H9 (cell line): ENCODE data around the gene MNX1. TPM values are rescaled to one million over a fixed set of nuclear protein-coding genes. Genes with fewer than 3 reads are reported as not detected.
A peak's percentile ranks its signal among the peaks of the same experiment; 100 is the strongest.

Experiments
- DNase-seq: peaks from one replicate; pipeline ENCODE4 v3.0.0-alpha.2; 2017
- H2AFZ ChIP-seq: one replicate; pipeline ENCODE4 v1.6.1; 2013; ENCODE audit warnings: mild to moderate bottlenecking, low read length, control low read depth, moderate library complexity
- H2AK5ac ChIP-seq: 2 replicates; pipeline ENCODE4 v1.6.1; 2013; ENCODE audit warnings: low read length, control low read depth, mixed read lengths; ENCODE audit not compliant: insufficient read length
- H2BK120ac ChIP-seq: one replicate; pipeline ENCODE4 v1.6.1; 2013; ENCODE audit warnings: low read depth, mild to moderate bottlenecking, low read length, control low read depth, inconsistent platforms; ENCODE audit not compliant: poor library complexity, severe bottlenecking
- H2BK12ac ChIP-seq: 2 replicates; pipeline ENCODE4 v1.6.1; 2013; ENCODE audit warnings: low read length, control low read depth, mixed read lengths, low read depth; ENCODE audit not compliant: insufficient read length
- H2BK15ac ChIP-seq: 2 replicates; pipeline ENCODE4 v1.6.1; 2013; ENCODE audit warnings: low read depth, low read length, control low read depth
- H2BK20ac ChIP-seq: one replicate; pipeline ENCODE4 v1.6.1; 2013; ENCODE audit warnings: low read depth, mild to moderate bottlenecking, low read length, control low read depth, inconsistent platforms; ENCODE audit not compliant: poor library complexity, severe bottlenecking
- H2BK5ac ChIP-seq: 2 replicates; pipeline ENCODE4 v1.6.1; 2013; ENCODE audit warnings: low read length, control low read depth, mixed read lengths; ENCODE audit not compliant: insufficient read length
- H3K14ac ChIP-seq: 2 replicates; pipeline ENCODE4 v1.6.1; 2013; ENCODE audit warnings: low read length, control low read depth; ENCODE audit not compliant: insufficient read depth
- H3K18ac ChIP-seq: 2 replicates; pipeline ENCODE4 v1.6.1; 2013; ENCODE audit warnings: low read depth, mild to moderate bottlenecking, mixed read lengths, low read length, control low read depth; ENCODE audit not compliant: insufficient read length
- H3K23ac ChIP-seq: 2 replicates; pipeline ENCODE4 v1.6.1; 2013; ENCODE audit warnings: low read length, control low read depth, mixed read lengths, low read depth; ENCODE audit not compliant: insufficient read length
- H3K23me2 ChIP-seq: 2 replicates; pipeline ENCODE4 v1.6.1; 2013; ENCODE audit warnings: low read depth, mild to moderate bottlenecking, mixed read lengths, low read length, control low read depth; ENCODE audit not compliant: insufficient read length, poor library complexity, severe bottlenecking
- H3K27ac ChIP-seq: 2 replicates; pipeline ENCODE4 v1.5.1; 2013; ENCODE audit warnings: low read length, control low read depth, mixed read lengths, low read depth; ENCODE audit not compliant: insufficient read length
- H3K27me3 ChIP-seq: 2 replicates; pipeline ENCODE4 v1.6.1; 2013; ENCODE audit warnings: low read length, control low read depth, inconsistent platforms; ENCODE audit not compliant: insufficient read depth
- H3K4ac ChIP-seq: 2 replicates; pipeline ENCODE4 v1.6.1; 2013; ENCODE audit warnings: low read depth, mild to moderate bottlenecking, control low read depth, inconsistent platforms, low read length, moderate library complexity
- H3K4me1 ChIP-seq: 2 replicates; pipeline ENCODE4 v1.6.1; 2013; ENCODE audit warnings: low read length, control low read depth, inconsistent platforms; ENCODE audit not compliant: insufficient read depth
- H3K4me2 ChIP-seq: 2 replicates; pipeline ENCODE4 v1.6.1; 2013; ENCODE audit warnings: low read length, control low read depth, mixed read lengths; ENCODE audit not compliant: insufficient read length, insufficient read depth
- H3K56ac ChIP-seq: 2 replicates; pipeline ENCODE4 v1.6.1; 2013; ENCODE audit warnings: low read depth, mild to moderate bottlenecking, mixed read lengths, low read length, control low read depth; ENCODE audit not compliant: insufficient read length
- H3K79me1 ChIP-seq: 2 replicates; pipeline ENCODE4 v1.6.1; 2013; ENCODE audit warnings: low read depth, mild to moderate bottlenecking, moderate library complexity, low read length, control low read depth, inconsistent platforms; ENCODE audit not compliant: insufficient read depth, poor library complexity, severe bottlenecking
- H3K79me2 ChIP-seq: 2 replicates; pipeline ENCODE4 v1.6.1; 2013; ENCODE audit warnings: low read length, control low read depth, inconsistent platforms; ENCODE audit not compliant: insufficient read depth
- H3K9ac ChIP-seq: 2 replicates; pipeline ENCODE4 v1.6.1; 2013; ENCODE audit warnings: low read length, control low read depth, mixed read lengths; ENCODE audit not compliant: insufficient read length; ENCODE audit errors: extremely low read depth
- H3K9me3 ChIP-seq: one replicate; pipeline ENCODE4 v1.6.1; 2013; ENCODE audit warnings: low read depth, low read length, inconsistent platforms; ENCODE audit not compliant: control insufficient read depth
- H3T11ph ChIP-seq: one replicate; pipeline ENCODE4 v1.6.1; 2013; ENCODE audit warnings: mild to moderate bottlenecking, low read length, control low read depth, inconsistent platforms
- H4K20me1 ChIP-seq: one replicate; pipeline ENCODE4 v1.6.1; 2013; ENCODE audit not compliant: control insufficient read depth, insufficient read length, insufficient read depth
- H4K5ac ChIP-seq: 2 replicates; pipeline ENCODE4 v1.6.1; 2013; ENCODE audit warnings: low read depth, mild to moderate bottlenecking, mixed read lengths, low read length, control low read depth; ENCODE audit not compliant: insufficient read length
- H4K8ac ChIP-seq: replicated peaks from 2 replicates; pipeline ENCODE4 v1.6.1; 2013; ENCODE audit warnings: low read length, control low read depth, mixed read lengths, low read depth; ENCODE audit not compliant: insufficient read length
- H4K91ac ChIP-seq: 2 replicates; pipeline ENCODE4 v1.6.1; 2013; ENCODE audit warnings: low read depth, mild to moderate bottlenecking, moderate library complexity, mixed read lengths, low read length, control low read depth; ENCODE audit not compliant: insufficient read length
- H3K27ac Mint-ChIP-seq, 3 experiments: 2 replicates in 2 of 3; 3 replicates in 1 of 3; pipeline ENCODE4 v1.8.0; 2020 to 2021; ENCODE audit warnings: mixed read lengths in 3 of 3, mild to moderate bottlenecking in 1 of 3, moderate library complexity in 1 of 3
- H3K27me3 Mint-ChIP-seq: 2 replicates; pipeline ENCODE4 v1.8.0; 2021; ENCODE audit warnings: low read depth, mild to moderate bottlenecking, moderate library complexity, mixed read lengths
- H3K36me3 Mint-ChIP-seq, 3 experiments: 2 replicates in 2 of 3; 3 replicates in 1 of 3; pipeline ENCODE4 v1.8.0; 2020 to 2021; ENCODE audit warnings: low read depth in 3 of 3, mixed read lengths in 3 of 3; ENCODE audit not compliant: insufficient read depth in 1 of 3
- H3K4me1 Mint-ChIP-seq, 2 experiments: 2 replicates each; pipeline ENCODE4 v1.8.0; 2020; ENCODE audit warnings: mixed read lengths in 2 of 2
- H3K4me3 Mint-ChIP-seq, 2 experiments: 2 replicates in 1 of 2; 3 replicates in 1 of 2; pipeline ENCODE4 v1.8.0; 2020 to 2021; ENCODE audit warnings: mild to moderate bottlenecking in 2 of 2, mixed read lengths in 2 of 2, moderate library complexity in 1 of 2
- H3K9me3 Mint-ChIP-seq, 2 experiments: 2 replicates in 1 of 2; 3 replicates in 1 of 2; pipeline ENCODE4 v1.8.0; 2020; ENCODE audit warnings: mild to moderate bottlenecking in 2 of 2, mixed read lengths in 2 of 2, moderate library complexity in 1 of 2
- CTCF ChIP-seq: fragments of 200-600 bp; sonication (generic); conservative IDR thresholded peaks from 3 replicates; pipeline ENCODE4 v1.8.0; 2021; ENCODE audit warnings: antibody characterized with exemption, mild to moderate bottlenecking
- WGBS: extraction: QIAGEN DNeasy Blood & Tissue Kit; methylation state at CpG from one replicate; pipeline ENCODE4 v1.1.7; 2013; ENCODE audit warnings: missing lambda C conversion rate, low lambda C conversion rate, mixed read lengths; ENCODE audit not compliant: insufficient read length; ENCODE audit errors: extremely low coverage; 5-methylcytosine and 5-hydroxymethylcytosine counted together
- total RNA-seq: library from RNA; stranded (reverse); gene quantifications from 2 replicates; pipeline ENCODE4 v1.2.1, GENCODE V29; 2021

MNX1 gene
- total RNA-seq, 1 experiment from 2014 or later = not detected

GRCh38 chr7:156969972-156970420 is 40.5 kb downstream of the MNX1 start:
- no peak overlapping the region for H2BK120ac ChIP-seq
- H3K4ac ChIP-seq = no peak overlapping the region
- H3K9ac ChIP-seq = no peak overlapping the region
- no peaks in the 10 kb centered on the region for H3K9me3 ChIP-seq
- H2BK20ac ChIP-seq = no peak overlapping the region
- Mint-ChIP-seq H3K4me1 (no peaks in the 10 kb centered on the region), H3K9me3 (no peaks in the 10 kb centered on the region), H3K4me3 (no peak overlapping the region), H3K27me3 (no peaks in the 10 kb centered on the region), H3K27ac (no peak overlapping the region), H3K36me3 (peaks cover 22 to 68% (median 61%) of the 10 kb centered on the region in 3 experiments; a peak in 6 of 7 replicates)
- H3K56ac ChIP-seq = no peak overlapping the region
- no peak overlapping the region for H3T11ph ChIP-seq
- H4K5ac ChIP-seq = no peak overlapping the region
- no peak overlapping the region for H4K8ac ChIP-seq
- DNase-seq = no peak
- no peak overlapping the region for H2BK5ac ChIP-seq
- no peak overlapping the region for H2AFZ ChIP-seq
- H3K23ac ChIP-seq = no peak overlapping the region
- no CpG with 5 or more reads among the region's 3 CpGs for WGBS
- no peaks in the 10 kb centered on the region for H4K20me1 ChIP-seq
- H3K23me2 ChIP-seq = no peaks in the 10 kb centered on the region
- no peaks in the 10 kb centered on the region for H3K4me1 ChIP-seq
- H3K79me1 ChIP-seq = no peaks in the 10 kb centered on the region
- no peak overlapping the region for H3K4me2 ChIP-seq
- H2BK12ac ChIP-seq = no peak overlapping the region
- no peak overlapping the region for H3K27ac ChIP-seq
- no peak overlapping the region for H4K91ac ChIP-seq
- TF ChIP-seq CTCF = peak; percentile 57
- H3K27me3 ChIP-seq = no peaks in the 10 kb centered on the region
- H2AK5ac ChIP-seq = no peak overlapping the region
- no peak overlapping the region for H3K18ac ChIP-seq
- no peak overlapping the region for H2BK15ac ChIP-seq
- no peaks in the 10 kb centered on the region; the same call in 1 of the 2 replicates for H3K79me2 ChIP-seq
- no peak overlapping the region for H3K14ac ChIP-seq
